HepG2 (cell line): ENCODE results near the gene RHOV. TPM values are rescaled to one million over a fixed set of nuclear protein-coding genes. Genes with fewer than 3 reads are reported as not detected.

ENCODE experiments used
- ATAC-seq: fragments of 200-7000 bp; cut with Tn5 transposase; 3 replicates; pipeline ENCODE4 v1.9.1; 2020; ENCODE audit warnings: mild to moderate bottlenecking, moderate library complexity
- BruUV-seq: library from RNA; stranded (reverse); fragments of 400-500 nt; replicated peaks from 2 replicates; lab custom pipeline; 2021; lab: Mats Ljungman, UMichigan
- CTCF ChIA-PET: fragments of 300-600 bp; formaldehyde crosslinking; extraction: SDS; loops from one replicate; lab custom pipeline; 2021; ENCODE audit warnings: low total read pairs, inconsistent platforms, low intra/inter-chr PET ratio; lab: Yijun Ruan, JAX
- POLR2A ChIA-PET: fragments of 350-600 bp; sonication (Branson Sonifier 250); formaldehyde crosslinking; loops from one replicate; lab custom pipeline; 2020; ENCODE audit warnings: antibody characterized with exemption, inconsistent platforms; lab: Yijun Ruan, JAX
- DNase-seq: peaks from one replicate; pipeline ENCODE4 v3.0.0-alpha.2; 2015; ENCODE audit warnings: low spot score
- FAIRE-seq: peaks from 3 replicates; lab custom pipeline; 2011; peaks lifted over from hg19 to GRCh38; lab: Jason Lieb, UNC
- H2AFZ ChIP-seq: one replicate; pipeline ENCODE4 v1.6.1; 2011; ENCODE audit warnings: low read length, inconsistent platforms
- H3K27ac ChIP-seq: fragments of 300-600 bp; 3 replicates; pipeline ENCODE4 v1.8.0; 2011; ENCODE audit warnings: mixed run types, mild to moderate bottlenecking, mixed read lengths, low read length, inconsistent platforms; ENCODE audit not compliant: insufficient read depth; ENCODE audit errors: extremely low read length
- H3K27me3 ChIP-seq, 2 experiments: fragments of 200-600 bp in 1 of 2; 2 replicates in 1 of 2; 3 replicates in 1 of 2; pipeline versions ENCODE4 v1.6.0 to v1.8.0; 2011; ENCODE audit warnings: low read length in 2 of 2, mild to moderate bottlenecking in 2 of 2, moderate library complexity in 2 of 2, inconsistent platforms in 1 of 2; ENCODE audit not compliant: insufficient read depth in 2 of 2, control insufficient read depth in 1 of 2
- H3K36me3 ChIP-seq, 2 experiments: fragments of 200-600 bp in 1 of 2; replicated peaks in 1 of 2; 2 replicates in 1 of 2; 3 replicates in 1 of 2; pipeline versions ENCODE4 v1.5.1 to v1.8.0; 2011; ENCODE audit warnings: low read length in 2 of 2, inconsistent platforms in 1 of 2; ENCODE audit not compliant: insufficient read depth in 2 of 2, control insufficient read depth in 1 of 2
- H3K4me1 ChIP-seq: 2 replicates; pipeline ENCODE4 v1.5.1; 2012; ENCODE audit warnings: low read length, inconsistent platforms; ENCODE audit not compliant: insufficient read depth
- H3K4me2 ChIP-seq: 2 replicates; pipeline ENCODE4 v1.6.0; 2011; ENCODE audit warnings: low read depth, low read length, inconsistent platforms
- H3K4me3 ChIP-seq, 3 experiments: fragments of 200-600 bp in 1 of 3; sonication (generic), shearing (Covaris generic) in 1 of 3; replicated peaks in 1 of 3; 2 replicates each; pipeline ENCODE4 v1.5.1; 2011 to 2016; ENCODE audit warnings: low read length in 3 of 3, inconsistent platforms in 2 of 3, low read depth in 2 of 3, mild to moderate bottlenecking in 2 of 3, control low read depth in 1 of 3, mixed read lengths in 1 of 3; ENCODE audit not compliant: insufficient read depth in 1 of 3
- H3K79me2 ChIP-seq: one replicate; pipeline ENCODE4 v1.6.1; 2011; ENCODE audit warnings: low read length, inconsistent platforms; ENCODE audit not compliant: insufficient read depth
- H3K9ac ChIP-seq: 2 replicates; pipeline ENCODE4 v1.6.0; 2011; ENCODE audit warnings: mild to moderate bottlenecking, low read depth, low read length, inconsistent platforms; ENCODE audit not compliant: insufficient read depth
- H3K9me3 ChIP-seq: 2 replicates; pipeline ENCODE4 v1.5.1; 2012; ENCODE audit warnings: mild to moderate bottlenecking, low read length
- H4K20me1 ChIP-seq: 2 replicates; pipeline ENCODE4 v1.6.0; 2011; ENCODE audit warnings: inconsistent platforms, mild to moderate bottlenecking, low read length, moderate library complexity; ENCODE audit not compliant: insufficient read depth
- GMEB2 ChIP-seq: IDR thresholded peaks from 2 replicates; pipeline ENCODE4 v1.6.1; 2016; ENCODE audit warnings: missing biosample characterization, missing genetic modification reagents, low read depth
- RORA ChIP-seq: sonication (generic); formaldehyde crosslinking; IDR thresholded peaks from 2 replicates; pipeline ENCODE4 v1.5.0; 2020; ENCODE audit warnings: mild to moderate bottlenecking, missing genetic modification reagents, moderate library complexity
- RXRB ChIP-seq: IDR thresholded peaks from 2 replicates; pipeline ENCODE4 v1.6.1; 2016; ENCODE audit warnings: borderline replicate concordance, missing genetic modification reagents, missing compliant biosample characterization
- SALL1 ChIP-seq: sonication (generic); formaldehyde crosslinking; IDR thresholded peaks from 2 replicates; pipeline ENCODE4 v1.8.0; 2022; ENCODE audit warnings: mild to moderate bottlenecking, missing genetic modification reagents
- SP5 ChIP-seq: IDR thresholded peaks from 2 replicates; pipeline ENCODE4 v1.6.1; 2016; ENCODE audit warnings: low read depth, borderline replicate concordance
- ZBTB37 ChIP-seq: sonication (generic); formaldehyde crosslinking; IDR thresholded peaks from 2 replicates; pipeline ENCODE4 v1.4.0; 2020; ENCODE audit warnings: mild to moderate bottlenecking, missing genetic modification reagents
- ZNF770 ChIP-seq: sonication (generic); formaldehyde crosslinking; IDR thresholded peaks from 2 replicates; pipeline ENCODE4 v1.5.0; 2020; ENCODE audit warnings: mild to moderate bottlenecking, missing genetic modification reagents
- WGBS: methylation state at CpG from one replicate; pipeline ENCODE4 v1.1.6; 2017; ENCODE audit warnings: low lambda C conversion rate; 5-methylcytosine and 5-hydroxymethylcytosine counted together
- in situ Hi-C: cut with HindIII; loops from 2 replicates; pipeline ENCODE4 v1.10.0; 2017; ENCODE audit warnings: low pct_unique_long_range_greater_than_20kb; ENCODE audit not compliant: extremely low pct_ligation_motif_present
- intact Hi-C: fragments of 100-400 bp; cut with micrococcal nuclease; formaldehyde crosslinking; loops from one replicate; pipeline ENCODE4 v1.10.0; 2022; ENCODE audit not compliant: unreplicated experiment
- polyA plus RNA-seq, 8 experiments: library from polyadenylated mRNA; depleted of rRNA in 3 of 8; stranded (reverse) in 7 of 8; unstranded in 1 of 8; fragments of >200 nt; fragmentation: Illumina TruSeq in 4 of 8; extraction: Trizol in 4 of 8; gene quantifications; 2 replicates each; pipeline versions ENCODE4 v1.2.1 to v1.2.3, GENCODE V29; 2011 to 2016; ENCODE audit warnings: low read depth in 4 of 8, missing spikeins in 1 of 8, mixed read lengths in 1 of 8; ENCODE audit not compliant: insufficient read depth in 1 of 8
- total RNA-seq, 5 experiments: library from RNA; depleted of rRNA; stranded (reverse); fragments of >200 nt; fragmentation: Illumina TruSeq; extraction: Trizol; gene quantifications; 2 replicates each; pipeline ENCODE4 v1.2.3, GENCODE V29; 2016; ENCODE audit warnings: low read depth in 1 of 5
- TF ChIP-seq, protein P1 (sequence below): sonication (generic); formaldehyde crosslinking; IDR thresholded peaks from 2 replicates; pipeline ENCODE4 v1.4.0; 2020; ENCODE audit warnings: missing genetic modification reagents

Gene RHOV
- total and polyA plus RNA-seq, 2 of the 13 experiments (the other 11 are each of a cell fraction or from before 2014, with no cell fraction given), result 0.17 to 0.18 TPM

DNA sequence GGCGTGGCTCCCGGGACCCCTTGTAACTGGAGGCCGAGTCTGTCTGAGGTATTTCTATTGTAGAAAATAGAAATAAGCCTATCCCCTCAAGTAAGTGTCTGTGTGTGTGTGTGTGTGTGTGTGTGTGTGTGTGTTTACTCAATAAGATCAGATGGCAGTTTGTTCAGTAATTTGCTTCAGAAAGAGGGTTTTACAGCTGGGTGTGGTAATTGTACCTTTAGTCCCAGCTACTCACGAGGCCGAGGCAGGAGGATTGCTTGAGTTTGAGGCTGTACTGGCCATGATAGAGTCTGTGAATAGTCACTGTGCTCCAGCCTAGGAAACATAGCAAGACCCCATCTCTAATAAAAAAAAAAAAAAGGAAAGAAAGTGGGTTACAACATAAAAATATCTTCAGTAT lies 21.5 kb downstream of the RHOV start:
- Histone ChIP-seq H3K4me1 (peaks cover 39% of the 10 kb centered on the region), H3K27ac (no peak overlapping the region), H4K20me1 (no peaks in the 10 kb centered on the region), H3K4me2 (no peak overlapping the region), H2AFZ (no peak overlapping the region), H3K4me3 (no peak overlapping the region), H3K9ac (no peak overlapping the region), H3K36me3 (no peaks in the 10 kb centered on the region), H3K9me3 (no peaks in the 10 kb centered on the region), H3K27me3 (no peaks in the 10 kb centered on the region), H3K79me2 (no peaks in the 10 kb centered on the region)
- DNase-seq (no peak), ATAC-seq (no peak), FAIRE-seq (no peak)
- 60% methylated on average over 5 of the region's 5 CpGs for WGBS
- TF ChIP-seq RORA, result no peak
- peak; percentile 70 for TF ChIP-seq ZNF770 (CRISPR knock-in tag)
- ChIA-PET CTCF (no interaction called here), POLR2A (no interaction called here)
- intact Hi-C loops (no loop called here), in situ Hi-C loops (no loop called here)
- no TSS peak for BruUV-seq

DNA sequence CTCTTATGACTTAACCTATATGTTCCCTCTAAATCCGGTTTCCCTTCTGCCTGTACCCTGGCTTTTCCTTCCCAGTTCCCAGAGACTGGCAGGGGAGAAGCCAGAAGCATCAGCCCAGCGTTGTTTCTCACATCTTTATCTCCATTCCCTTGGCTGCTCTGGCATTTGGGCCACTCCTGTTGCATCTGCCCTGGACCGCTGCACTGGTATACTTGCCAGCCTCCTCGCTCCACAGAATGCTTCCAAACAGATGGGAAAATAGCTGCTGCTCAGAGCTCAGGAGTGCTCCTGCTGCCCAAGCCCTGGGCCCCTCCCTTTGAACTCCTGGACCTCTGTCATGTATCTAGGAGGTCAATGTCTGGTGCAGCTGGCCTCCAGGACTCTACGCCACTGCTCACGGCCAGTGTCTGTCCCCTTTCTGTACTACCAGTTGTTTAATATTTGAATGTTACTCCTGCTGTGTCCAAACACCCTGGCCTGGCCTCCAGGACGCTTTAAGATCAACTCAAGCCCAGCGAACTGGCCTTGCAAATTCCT lies 23.4 kb downstream of the RHOV start:
- H3K9me3 ChIP-seq, result no peaks in the 10 kb centered on the region
- no peak overlapping the region for H3K9ac ChIP-seq
- CTCF ChIA-PET, result no interaction called here
- H4K20me1 ChIP-seq, result no peaks in the 10 kb centered on the region
- intact Hi-C loops, result no loop called here
- ATAC-seq, result peak; percentile 73
- BruUV-seq, result no TSS peak
- H3K4me1 ChIP-seq, result peaks cover 49% of the 10 kb centered on the region
- no peaks in the 10 kb centered on the region for H3K36me3 ChIP-seq
- in situ Hi-C loops, result no loop called here
- no peaks in the 10 kb centered on the region for H3K79me2 ChIP-seq
- peak overlapping the region in 1 of 3 experiments; percentile 33; a peak in 1 of 6 replicates for H3K4me3 ChIP-seq
- peak; percentile 61 for FAIRE-seq
- DNase-seq, result peak; percentile 48
- POLR2A ChIA-PET, result interaction anchor here (0.8 kb wide), 1 partner anchor 8 kb away, joined by 3 read pairs; no protein-coding TSS in a partner anchor
- WGBS, result 21% methylated on average over 8 of the region's 8 CpGs
- no peak overlapping the region for H3K27ac ChIP-seq
- H3K27me3 ChIP-seq, result no peaks in the 10 kb centered on the region
- no peak overlapping the region for H2AFZ ChIP-seq
- peak overlapping the region; percentile 54 for H3K4me2 ChIP-seq
- no peak for TF ChIP-seq ZBTB37 (CRISPR knock-in tag)
- TF ChIP-seq, protein P1, sequence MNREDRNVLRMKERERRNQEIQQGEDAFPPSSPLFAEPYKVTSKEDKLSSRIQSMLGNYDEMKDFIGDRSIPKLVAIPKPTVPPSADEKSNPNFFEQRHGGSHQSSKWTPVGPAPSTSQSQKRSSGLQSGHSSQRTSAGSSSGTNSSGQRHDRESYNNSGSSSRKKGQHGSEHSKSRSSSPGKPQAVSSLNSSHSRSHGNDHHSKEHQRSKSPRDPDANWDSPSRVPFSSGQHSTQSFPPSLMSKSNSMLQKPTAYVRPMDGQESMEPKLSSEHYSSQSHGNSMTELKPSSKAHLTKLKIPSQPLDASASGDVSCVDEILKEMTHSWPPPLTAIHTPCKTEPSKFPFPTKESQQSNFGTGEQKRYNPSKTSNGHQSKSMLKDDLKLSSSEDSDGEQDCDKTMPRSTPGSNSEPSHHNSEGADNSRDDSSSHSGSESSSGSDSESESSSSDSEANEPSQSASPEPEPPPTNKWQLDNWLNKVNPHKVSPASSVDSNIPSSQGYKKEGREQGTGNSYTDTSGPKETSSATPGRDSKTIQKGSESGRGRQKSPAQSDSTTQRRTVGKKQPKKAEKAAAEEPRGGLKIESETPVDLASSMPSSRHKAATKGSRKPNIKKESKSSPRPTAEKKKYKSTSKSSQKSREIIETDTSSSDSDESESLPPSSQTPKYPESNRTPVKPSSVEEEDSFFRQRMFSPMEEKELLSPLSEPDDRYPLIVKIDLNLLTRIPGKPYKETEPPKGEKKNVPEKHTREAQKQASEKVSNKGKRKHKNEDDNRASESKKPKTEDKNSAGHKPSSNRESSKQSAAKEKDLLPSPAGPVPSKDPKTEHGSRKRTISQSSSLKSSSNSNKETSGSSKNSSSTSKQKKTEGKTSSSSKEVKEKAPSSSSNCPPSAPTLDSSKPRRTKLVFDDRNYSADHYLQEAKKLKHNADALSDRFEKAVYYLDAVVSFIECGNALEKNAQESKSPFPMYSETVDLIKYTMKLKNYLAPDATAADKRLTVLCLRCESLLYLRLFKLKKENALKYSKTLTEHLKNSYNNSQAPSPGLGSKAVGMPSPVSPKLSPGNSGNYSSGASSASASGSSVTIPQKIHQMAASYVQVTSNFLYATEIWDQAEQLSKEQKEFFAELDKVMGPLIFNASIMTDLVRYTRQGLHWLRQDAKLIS (CRISPR knock-in tag), result no peak
- peak; percentile 47; the same call in 1 of the 2 replicates for TF ChIP-seq RXRB (CRISPR knock-in tag)
- TF ChIP-seq SALL1 (CRISPR knock-in tag), result peak; percentile 40; the same call in 1 of the 2 replicates
- 0 out of 2 replicates have a peak, but pooled peaks have one; percentile 26 for TF ChIP-seq SP5
- no peak for TF ChIP-seq GMEB2 (CRISPR knock-in tag)
